Naive thymus-derived CD4-positive, alpha-beta T cell (primary cell): ENCODE data around the gene PTPRK. TPM values are rescaled to one million over a fixed set of nuclear protein-coding genes. Genes with fewer than 3 reads are reported as not detected.

Experiments used
- ATAC-seq: fragments of 150-1000 bp; cut with Tn5 transposase; 2 replicates; pipeline ENCODE4 v1.10.0; 2021; ENCODE audit warnings: mild to moderate bottlenecking, moderate library complexity
- CTCF ChIA-PET: fragments of 350-600 bp; sonication (Branson Sonifier 250); formaldehyde crosslinking; loops from one replicate; lab custom pipeline; 2021; ENCODE audit warnings: antibody characterized with exemption; lab: Charles Lee
- POLR2A ChIA-PET: fragments of 350-600 bp; sonication (Branson Sonifier 250); formaldehyde crosslinking; loops from one replicate; lab custom pipeline; 2021; ENCODE audit warnings: antibody characterized with exemption, inconsistent platforms; lab: Charles Lee
- DNase-seq, 9 donors: peaks; one replicate each; pipeline versions ENCODE4 v3.0.0 to v3.0.0-alpha.2; 2020 to 2022; ENCODE audit warnings: mixed read lengths in 1 of 9
- H3K27ac ChIP-seq: one replicate; pipeline ENCODE4 v1.7.0; 2013; ENCODE audit warnings: mild to moderate bottlenecking, low read depth, low read length, moderate library complexity
- H3K27me3 ChIP-seq, 2 donors: one replicate each; pipeline ENCODE4 v1.7.0; 2013; ENCODE audit warnings: low read length in 2 of 2, mild to moderate bottlenecking in 2 of 2, moderate library complexity in 2 of 2; ENCODE audit not compliant: control insufficient read depth in 2 of 2, insufficient read depth in 2 of 2
- H3K36me3 ChIP-seq, 3 experiments: 1 replicate in 2 of 3; 2 replicates in 1 of 3; pipeline ENCODE4 v1.7.0; 2013; ENCODE audit warnings: low read length in 3 of 3, mild to moderate bottlenecking in 3 of 3, moderate library complexity in 1 of 3; ENCODE audit not compliant: insufficient read depth in 3 of 3, control insufficient read depth in 2 of 3
- H3K4me1 ChIP-seq, 2 donors: one replicate each; pipeline ENCODE4 v1.7.0; 2013; ENCODE audit warnings: low read length in 2 of 2, mild to moderate bottlenecking in 2 of 2, moderate library complexity in 1 of 2; ENCODE audit not compliant: control insufficient read depth in 2 of 2, insufficient read depth in 2 of 2
- H3K4me3 ChIP-seq: 2 replicates; pipeline ENCODE4 v1.7.0; 2013; ENCODE audit warnings: mild to moderate bottlenecking, low read length
- H3K9me3 ChIP-seq, 3 experiments: 1 replicate in 2 of 3; 2 replicates in 1 of 3; pipeline ENCODE4 v1.7.0; 2013; ENCODE audit warnings: low read length in 3 of 3; ENCODE audit not compliant: control insufficient read depth in 2 of 3
- H3K27ac Mint-ChIP-seq, 9 donors: one replicate each; pipeline ENCODE4 v1.8.0; 2020 to 2022; ENCODE audit warnings: mixed read lengths in 9 of 9, mild to moderate bottlenecking in 8 of 9, moderate library complexity in 5 of 9, inconsistent platforms in 2 of 9
- H3K27me3 Mint-ChIP-seq, 5 donors: one replicate each; pipeline ENCODE4 v1.8.0; 2021 to 2022; ENCODE audit warnings: mixed read lengths in 5 of 5, mild to moderate bottlenecking in 1 of 5
- H3K36me3 Mint-ChIP-seq, 5 donors: one replicate each; pipeline ENCODE4 v1.8.0; 2020 to 2022; ENCODE audit warnings: mixed read lengths in 5 of 5, mild to moderate bottlenecking in 3 of 5, inconsistent platforms in 1 of 5
- H3K4me1 Mint-ChIP-seq, 7 donors: one replicate each; pipeline ENCODE4 v1.8.0; 2020 to 2022; ENCODE audit warnings: mixed read lengths in 7 of 7, mild to moderate bottlenecking in 3 of 7, inconsistent platforms in 1 of 7
- H3K4me3 Mint-ChIP-seq, 10 donors: one replicate each; pipeline ENCODE4 v1.8.0; 2020 to 2022; ENCODE audit warnings: mild to moderate bottlenecking in 10 of 10, mixed read lengths in 10 of 10, moderate library complexity in 6 of 10, inconsistent platforms in 2 of 10
- H3K9me3 Mint-ChIP-seq, 11 donors: one replicate each; pipeline ENCODE4 v1.8.0; 2020 to 2022; ENCODE audit warnings: mixed read lengths in 11 of 11, mild to moderate bottlenecking in 4 of 11, inconsistent platforms in 1 of 11, moderate library complexity in 1 of 11
- intact Hi-C, 2 donors: fragments of 100-400 bp; cut with micrococcal nuclease; formaldehyde crosslinking; loops; one replicate each; pipeline ENCODE4 v1.15.1; 2023
- polyA plus RNA-seq, 2 donors: library from polyadenylated mRNA; unstranded; fragments of 300-500 nt; fragmentation: Illumina TruSeq; gene quantifications; one replicate each; pipeline ENCODE4 v1.2.3, GENCODE V29; 2021
- total RNA-seq, 6 experiments: library from RNA in 5 of 6; stranded (reverse) in 5 of 6; gene quantifications; 1 replicate in 5 of 6; 2 replicates in 1 of 6; pipeline ENCODE4 v1.2.3 and lab custom pipeline; 2021 to 2026

Gene PTPRK
- total and polyA plus RNA-seq, 7 experiments from 2014 or later: 1.3 to 6.5 (median 2.3) TPM

GRCh38 chr6:128235556-128235955, 284.8 kb downstream of the PTPRK start:
- ATAC-seq (no peak), DNase-seq (no peak)
- Mint-ChIP-seq H3K27me3 (no peaks in the 10 kb centered on the region), H3K4me1 (peaks cover 0 to 16% (median 9%) of the 10 kb centered on the region in 7 donors), H3K9me3 (peaks cover 0 to 4% (median 0%) of the 10 kb centered on the region in 11 donors), H3K27ac (no peak overlapping the region), H3K36me3 (no peaks in the 10 kb centered on the region), H3K4me3 (no peak overlapping the region)
- Histone ChIP-seq H3K36me3 (no peaks in the 10 kb centered on the region), H3K4me1 (no peaks in the 10 kb centered on the region), H3K9me3 (no peaks in the 10 kb centered on the region), H3K27ac (no peak overlapping the region), H3K27me3 (no peaks in the 10 kb centered on the region), H3K4me3 (no peak overlapping the region)
- ChIA-PET POLR2A (no interaction called here), CTCF (no interaction called here)
- intact Hi-C loops: no loop called here

DNA sequence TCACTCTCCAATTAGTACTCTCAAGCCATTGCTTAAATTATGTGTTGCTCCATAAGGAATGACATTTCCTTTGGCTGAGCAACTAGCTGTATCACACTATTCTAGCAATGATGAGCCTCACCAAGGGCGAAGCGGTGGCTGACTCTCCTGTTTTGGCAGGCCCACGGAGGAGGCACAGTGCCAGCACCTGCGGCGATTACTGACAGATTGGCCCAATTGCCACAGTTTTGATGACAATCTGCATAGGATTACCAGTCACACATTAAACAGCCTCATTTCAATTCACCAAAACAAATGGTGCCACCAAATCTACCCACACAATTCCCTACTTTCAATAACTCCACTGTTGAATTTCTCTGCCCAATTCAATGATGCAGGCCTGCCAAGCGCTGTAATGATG, 286.9 kb downstream of the PTPRK start:
- Mint-ChIP-seq H3K27me3 (no peaks in the 10 kb centered on the region), H3K4me1 (peaks cover 0 to 2% (median 0%) of the 10 kb centered on the region in 7 donors), H3K36me3 (no peaks in the 10 kb centered on the region), H3K4me3 (no peak overlapping the region), H3K27ac (no peak overlapping the region), H3K9me3 (peaks cover 0 to 4% (median 0%) of the 10 kb centered on the region in 11 donors)
- no peaks in the 10 kb centered on the region for H3K4me1 ChIP-seq
- ATAC-seq: no peak
- H3K27ac ChIP-seq: no peak overlapping the region
- no peak overlapping the region for H3K4me3 ChIP-seq
- ChIA-PET CTCF (no interaction called here), POLR2A (no interaction called here)
- H3K9me3 ChIP-seq: no peaks in the 10 kb centered on the region
- no peaks in the 10 kb centered on the region for H3K36me3 ChIP-seq
- DNase-seq: no peak
- intact Hi-C loops: no loop called here
- H3K27me3 ChIP-seq: no peaks in the 10 kb centered on the region

DNA sequence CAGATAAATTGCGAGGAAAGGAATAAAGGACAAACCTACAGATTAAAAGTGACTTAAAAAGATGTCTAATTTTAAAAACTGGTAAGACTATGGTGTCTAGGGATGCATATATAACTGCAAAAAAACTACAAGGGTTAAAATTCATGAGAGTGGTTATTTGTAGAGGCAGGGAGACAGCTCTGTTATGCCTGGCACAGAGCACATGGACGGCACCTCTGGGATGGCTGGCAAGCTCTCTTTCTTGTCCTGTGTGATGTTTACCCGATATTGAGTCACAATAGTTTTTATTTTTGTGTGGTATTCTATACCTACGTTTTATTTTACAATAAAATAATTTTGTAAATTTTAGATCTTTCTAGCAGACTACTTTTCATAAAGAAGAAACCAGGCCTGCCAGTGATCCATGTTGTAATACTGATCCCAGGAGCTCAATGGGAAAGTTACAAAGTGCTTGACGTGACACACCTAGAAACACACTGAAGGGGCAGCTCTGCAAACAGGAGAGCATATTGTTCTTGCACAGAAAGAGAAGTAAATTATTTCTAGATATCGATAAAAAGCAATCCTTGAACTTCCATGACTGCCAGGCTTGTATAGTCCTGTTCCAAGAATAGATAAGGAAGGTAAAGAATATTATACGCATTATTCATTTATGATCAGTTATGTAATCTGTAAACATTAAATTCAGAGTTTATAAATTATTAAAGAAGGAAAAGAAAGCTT, 290.0 kb downstream of the PTPRK start:
- intact Hi-C loops: no loop called here
- peaks cover 0 to 4% (median 4%) of the 10 kb centered on the region in 5 donors for H3K36me3 Mint-ChIP-seq
- CTCF ChIA-PET: interaction anchor here (1.0 kb wide), 1 partner anchor 15 kb away, joined by 3 read pairs; no protein-coding TSS in a partner anchor
- H3K4me1 Mint-ChIP-seq: peaks cover 0 to 2% (median 0%) of the 10 kb centered on the region in 7 donors
- H3K27me3 ChIP-seq: no peaks in the 10 kb centered on the region
- DNase-seq (no peak), ATAC-seq (no peak)
- H3K4me3 ChIP-seq: no peak overlapping the region
- H3K9me3 ChIP-seq: no peaks in the 10 kb centered on the region
- H3K36me3 ChIP-seq: no peaks in the 10 kb centered on the region
- H3K9me3 Mint-ChIP-seq: peaks cover 0 to 4% (median 0%) of the 10 kb centered on the region in 11 donors
- peaks cover 0 to 4% (median 0%) of the 10 kb centered on the region in 5 donors for H3K27me3 Mint-ChIP-seq
- POLR2A ChIA-PET: no interaction called here
- H3K27ac ChIP-seq: no peak overlapping the region
- H3K4me1 ChIP-seq: no peaks in the 10 kb centered on the region
- H3K27ac Mint-ChIP-seq: no peak overlapping the region
- no peak overlapping the region for H3K4me3 Mint-ChIP-seq

DNA sequence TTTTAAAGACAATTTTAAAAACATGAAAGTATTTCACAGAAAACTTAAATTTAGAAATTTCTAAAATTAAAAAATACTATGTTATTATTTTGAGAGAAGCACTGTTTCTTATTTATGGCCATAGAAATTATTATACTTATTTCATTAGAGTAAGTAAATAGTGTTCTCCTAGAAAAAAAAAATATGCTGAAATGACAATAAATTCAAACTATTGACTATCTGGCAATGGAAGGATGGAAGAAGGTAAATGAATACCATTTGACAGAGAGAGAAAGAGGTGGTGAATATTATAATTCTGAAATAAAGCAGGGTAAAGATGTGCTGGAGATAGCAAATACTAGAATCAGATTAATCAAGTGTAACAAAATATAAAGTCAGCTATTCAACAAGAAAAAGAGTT, 294.8 kb downstream of the PTPRK start:
- ChIA-PET CTCF (no interaction called here), POLR2A (no interaction called here)
- no peak overlapping the region for H3K4me3 ChIP-seq
- H3K9me3 Mint-ChIP-seq: peaks cover 0 to 3% (median 0%) of the 10 kb centered on the region in 11 donors
- H3K36me3 ChIP-seq: no peaks in the 10 kb centered on the region
- peaks cover 0 to 2% (median 0%) of the 10 kb centered on the region in 7 donors for H3K4me1 Mint-ChIP-seq
- H3K27ac ChIP-seq: no peak overlapping the region
- no peaks in the 10 kb centered on the region for H3K4me1 ChIP-seq
- intact Hi-C loops: loop anchor here in 1 of 2 donors (2.0 kb wide), 1 partner anchor 15 kb away; no protein-coding TSS in a partner anchor
- no peak overlapping the region for H3K27ac Mint-ChIP-seq
- ATAC-seq (no peak), DNase-seq (no peak)
- no peak overlapping the region for H3K4me3 Mint-ChIP-seq
- H3K27me3 ChIP-seq: no peaks in the 10 kb centered on the region
- H3K9me3 ChIP-seq: no peaks in the 10 kb centered on the region
- peaks cover 0 to 8% (median 4%) of the 10 kb centered on the region in 5 donors for H3K27me3 Mint-ChIP-seq
- H3K36me3 Mint-ChIP-seq: peaks cover 0 to 4% (median 4%) of the 10 kb centered on the region in 5 donors

- Mint-ChIP-seq H3K4me3 (no peak overlapping the region), H3K27ac (no peak overlapping the region), H3K36me3 (no peaks in the 10 kb centered on the region), H3K4me1 (no peaks in the 10 kb centered on the region), H3K9me3 (no peaks in the 10 kb centered on the region), H3K27me3 (peaks cover 0 to 3% (median 0%) of the 10 kb centered on the region in 5 donors)
- Histone ChIP-seq H3K9me3 (no peaks in the 10 kb centered on the region), H3K4me1 (no peaks in the 10 kb centered on the region), H3K36me3 (no peaks in the 10 kb centered on the region), H3K27ac (no peak overlapping the region), H3K4me3 (no peak overlapping the region), H3K27me3 (no peaks in the 10 kb centered on the region)
- CTCF ChIA-PET: interaction anchor here (0.7 kb wide), 1 partner anchor 158 kb away, joined by 3 read pairs; no protein-coding TSS in a partner anchor
- POLR2A ChIA-PET: interaction anchor here (0.7 kb wide), 1 partner anchor 423 kb away, joined by 3 read pairs; no protein-coding TSS in a partner anchor
- DNase-seq (no peak), ATAC-seq (no peak)
- intact Hi-C loops: no loop called here
Measured at GRCh38 chr6:128216917-128217316, 303.5 kb downstream of the PTPRK start.

- ChIA-PET CTCF (no interaction called here), POLR2A (no interaction called here)
- H3K4me3 Mint-ChIP-seq: no peak overlapping the region
- DNase-seq (no peak), ATAC-seq (no peak)
- no peaks in the 10 kb centered on the region for H3K9me3 Mint-ChIP-seq
- H3K9me3 ChIP-seq: no peaks in the 10 kb centered on the region
- H3K27me3 Mint-ChIP-seq: peaks cover 0 to 6% (median 0%) of the 10 kb centered on the region in 5 donors
- H3K27ac ChIP-seq: no peak overlapping the region
- no peaks in the 10 kb centered on the region for H3K4me1 ChIP-seq
- peaks cover 0 to 4% (median 0%) of the 10 kb centered on the region in 7 donors for H3K4me1 Mint-ChIP-seq
- H3K36me3 ChIP-seq: no peaks in the 10 kb centered on the region
- intact Hi-C loops: no loop called here
- H3K27ac Mint-ChIP-seq: no peak overlapping the region
- H3K27me3 ChIP-seq: no peaks in the 10 kb centered on the region
- H3K4me3 ChIP-seq: no peak overlapping the region
- peaks cover 0 to 5% (median 0%) of the 10 kb centered on the region in 5 donors for H3K36me3 Mint-ChIP-seq
Measured at GRCh38 chr6:128209771-128210170, 310.6 kb downstream of the PTPRK start.
